Endodermal cell (in vitro differentiated cells): ENCODE measurements around the gene BAZ2A. TPM values are rescaled to one million over a fixed set of nuclear protein-coding genes. Genes with fewer than 3 reads are reported as not detected.

Source experiments
- DNase-seq: peaks from one replicate; pipeline ENCODE4 v3.0.0-alpha.2; 2017
- H3K27ac ChIP-seq: 2 replicates; pipeline ENCODE4 v1.5.1; 2013; ENCODE audit warnings: mild to moderate bottlenecking, low read depth, low read length, moderate library complexity
- H3K27me3 ChIP-seq: 2 replicates; pipeline ENCODE4 v1.6.1; 2013; ENCODE audit warnings: mild to moderate bottlenecking, low read length, moderate library complexity; ENCODE audit not compliant: insufficient read depth, control insufficient read depth, poor library complexity, severe bottlenecking
- H3K36me3 ChIP-seq: 2 replicates; pipeline ENCODE4 v1.7.0; 2013; ENCODE audit warnings: mild to moderate bottlenecking, low read length, moderate library complexity; ENCODE audit not compliant: control insufficient read depth, insufficient read depth
- H3K4me1 ChIP-seq: one replicate; pipeline ENCODE4 v1.7.0; 2013; ENCODE audit warnings: low read length; ENCODE audit not compliant: control insufficient read depth, insufficient read depth
- H3K4me3 ChIP-seq: 2 replicates; pipeline ENCODE4 v1.5.1; 2013; ENCODE audit warnings: mild to moderate bottlenecking, low read length, moderate library complexity
- H3K9ac ChIP-seq: 2 replicates; pipeline ENCODE4 v1.6.1; 2013; ENCODE audit warnings: mild to moderate bottlenecking, low read length, moderate library complexity; ENCODE audit not compliant: poor library complexity, severe bottlenecking; ENCODE audit errors: extremely low read depth
- H3K9me3 ChIP-seq: 2 replicates; pipeline ENCODE4 v1.6.1; 2013; ENCODE audit warnings: mild to moderate bottlenecking, low read length, moderate library complexity; ENCODE audit not compliant: control insufficient read depth
- H3K27ac Mint-ChIP-seq: 2 replicates; pipeline ENCODE4 v1.8.0; 2020; ENCODE audit warnings: mixed read lengths
- H3K27me3 Mint-ChIP-seq: 2 replicates; pipeline ENCODE4 v1.8.0; 2021; ENCODE audit warnings: mild to moderate bottlenecking, mixed read lengths; ENCODE audit not compliant: insufficient read depth
- H3K36me3 Mint-ChIP-seq: 2 replicates; pipeline ENCODE4 v1.8.0; 2020; ENCODE audit warnings: low read depth, mixed read lengths
- H3K4me1 Mint-ChIP-seq: 2 replicates; pipeline ENCODE4 v1.8.0; 2020; ENCODE audit warnings: mixed read lengths
- H3K4me3 Mint-ChIP-seq: 2 replicates; pipeline ENCODE4 v1.8.0; 2020; ENCODE audit warnings: mild to moderate bottlenecking, moderate library complexity, mixed read lengths
- H3K9me3 Mint-ChIP-seq: 2 replicates; pipeline ENCODE4 v1.8.0; 2020; ENCODE audit warnings: mild to moderate bottlenecking, mixed read lengths
- WGBS, 2 experiments: methylation state at CpG; one replicate each; pipeline versions ENCODE4 v1.1.5 to v1.1.7; 2013; ENCODE audit warnings: missing lambda C conversion rate in 2 of 2, mixed read lengths in 1 of 2; ENCODE audit not compliant: insufficient coverage in 1 of 2, insufficient read length in 1 of 2; 5-methylcytosine and 5-hydroxymethylcytosine counted together
- long read RNA-seq, 4 experiments: library from polyadenylated mRNA in 2 of 4; library from RNA in 1 of 4; library from capped mRNA in 1 of 4; stranded (forward) in 3 of 4; unstranded in 1 of 4; transcript quantifications; one replicate each; pipeline ENCODE4 v2.0.0, GENCODE V29; 2020 to 2021; ENCODE audit warnings: inconsistent platforms in 1 of 4
- polyA plus RNA-seq, 2 experiments: library from polyadenylated mRNA; stranded (reverse); fragments of 50-300 nt; gene quantifications; one replicate each; pipeline ENCODE4 v1.2.3, GENCODE V29; 2013
- total RNA-seq, 2 donors: library from RNA; stranded (reverse); fragmentation: NEBNext Ultra II Directional in 1 of 2; extraction: Animal tissue kit (Norgen Biotek cat#: 25700) in 1 of 2; gene quantifications; 2 replicates in 1 of 2; 3 replicates in 1 of 2; pipeline ENCODE4 v1.2.1, GENCODE V29; 2021
- TF ChIP-seq, protein P1 (sequence below): fragments of 200-600 bp; sonication (generic); conservative IDR thresholded peaks from 2 replicates; pipeline ENCODE4 v1.5.0; 2021; ENCODE audit warnings: antibody characterized with exemption, mild to moderate bottlenecking

The BAZ2A gene
- 100 to 1,000 TPM; 125 to 137 TPM for total RNA-seq
- 93.1 TPM for polyA plus RNA-seq (2013, experiment 1 of 2)
- polyA plus RNA-seq (2013, experiment 2 of 2) = 89.0 TPM
- long read RNA-seq, experiment 1, partial matches to known transcripts = 7 of 30 reads
- long read RNA-seq, experiment 1, other reads (novel, unspliced or antisense) = 23 of 30 reads
- long read RNA-seq, experiment 2, full-length matches to known transcripts = 9 of 89 reads
- long read RNA-seq, experiment 2, partial matches to known transcripts = 69 of 89 reads
- long read RNA-seq, experiment 2, other reads (novel, unspliced or antisense) = 11 of 89 reads
- long read RNA-seq, experiment 3, partial matches to known transcripts = 30 of 54 reads
- long read RNA-seq, experiment 3, other reads (novel, unspliced or antisense) = 24 of 54 reads
- long read RNA-seq, experiment 4, partial matches to known transcripts = 2 of 3 reads
- long read RNA-seq, experiment 4, other reads (novel, unspliced or antisense) = 1 of 3 reads

DNA sequence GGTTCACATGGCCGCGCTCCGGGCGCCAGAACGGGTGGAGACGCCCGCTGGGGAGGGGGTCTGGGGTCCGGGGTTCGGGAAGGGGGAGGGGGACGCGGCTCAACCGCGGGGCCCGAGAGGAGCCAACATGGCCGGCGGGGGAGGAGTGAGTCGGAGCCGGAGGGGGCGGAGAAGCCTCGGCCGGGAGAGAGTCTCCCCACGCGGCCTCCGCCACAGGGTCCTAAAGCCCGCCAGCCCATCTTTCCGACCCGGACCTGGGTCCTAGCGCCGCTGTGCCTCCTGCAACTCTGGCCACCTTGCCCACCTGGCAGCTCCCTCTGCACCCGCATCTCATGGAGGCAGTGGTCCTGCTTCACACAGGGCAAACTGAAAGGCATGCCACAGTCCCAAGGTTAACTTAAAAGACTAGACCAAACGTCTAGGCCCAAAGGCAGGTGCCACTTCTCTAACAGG, at the start of gene BAZ2A:
Gene BAZ2A, minus strand, starts transcription at position 147 of the 453 bp plus-strand sequence. CDS start 12,796 bp downstream, outside the sequence.
- peak within 1 kb of the TSS; percentile 49 for H3K27ac ChIP-seq
- no peaks in the 10 kb centered on the region for H3K9me3 ChIP-seq
- peaks cover 19% of the 10 kb centered on the region for H3K36me3 ChIP-seq
- peak; percentile 99 for DNase-seq
- H3K4me3 ChIP-seq = peak within 1 kb of the TSS; percentile 87
- TF ChIP-seq, protein P1, sequence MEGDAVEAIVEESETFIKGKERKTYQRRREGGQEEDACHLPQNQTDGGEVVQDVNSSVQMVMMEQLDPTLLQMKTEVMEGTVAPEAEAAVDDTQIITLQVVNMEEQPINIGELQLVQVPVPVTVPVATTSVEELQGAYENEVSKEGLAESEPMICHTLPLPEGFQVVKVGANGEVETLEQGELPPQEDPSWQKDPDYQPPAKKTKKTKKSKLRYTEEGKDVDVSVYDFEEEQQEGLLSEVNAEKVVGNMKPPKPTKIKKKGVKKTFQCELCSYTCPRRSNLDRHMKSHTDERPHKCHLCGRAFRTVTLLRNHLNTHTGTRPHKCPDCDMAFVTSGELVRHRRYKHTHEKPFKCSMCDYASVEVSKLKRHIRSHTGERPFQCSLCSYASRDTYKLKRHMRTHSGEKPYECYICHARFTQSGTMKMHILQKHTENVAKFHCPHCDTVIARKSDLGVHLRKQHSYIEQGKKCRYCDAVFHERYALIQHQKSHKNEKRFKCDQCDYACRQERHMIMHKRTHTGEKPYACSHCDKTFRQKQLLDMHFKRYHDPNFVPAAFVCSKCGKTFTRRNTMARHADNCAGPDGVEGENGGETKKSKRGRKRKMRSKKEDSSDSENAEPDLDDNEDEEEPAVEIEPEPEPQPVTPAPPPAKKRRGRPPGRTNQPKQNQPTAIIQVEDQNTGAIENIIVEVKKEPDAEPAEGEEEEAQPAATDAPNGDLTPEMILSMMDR = no peak
- H3K27ac Mint-ChIP-seq = peak within 1 kb of the TSS; percentile 91
- H3K9ac ChIP-seq = peak within 1 kb of the TSS; percentile 50
- H3K27me3 ChIP-seq = no peaks in the 10 kb centered on the region
- H3K4me3 Mint-ChIP-seq = peak within 1 kb of the TSS; percentile 97
- no peaks in the 10 kb centered on the region for H3K27me3 Mint-ChIP-seq
- peaks cover 15% of the 10 kb centered on the region for H3K36me3 Mint-ChIP-seq
- H3K9me3 Mint-ChIP-seq = no peaks in the 10 kb centered on the region
- peaks cover 45% of the 10 kb centered on the region for H3K4me1 Mint-ChIP-seq
- WGBS, 2 experiments = 2 to 13% methylated on average over 7 to 31 of the region's 31 CpGs
- peaks cover 10% of the 10 kb centered on the region for H3K4me1 ChIP-seq

DNA sequence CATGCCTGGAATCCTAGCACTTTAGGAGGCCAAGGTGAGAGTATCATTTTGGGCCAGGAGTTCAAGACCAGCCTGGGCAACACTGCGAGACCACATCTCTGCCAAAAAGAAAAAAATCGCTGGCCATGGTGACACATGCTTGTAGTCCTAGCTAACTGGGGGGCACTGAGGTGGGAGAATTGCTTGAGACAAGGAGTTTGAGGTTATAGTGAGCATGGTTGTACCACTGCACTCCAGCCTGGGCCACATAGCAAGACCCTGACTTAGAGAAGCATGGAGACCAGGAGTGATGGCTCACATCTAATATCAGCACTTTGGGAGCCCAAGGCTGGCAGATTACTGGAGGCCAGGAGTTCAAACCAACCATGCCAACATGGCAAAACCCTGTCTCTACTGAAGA, 48.7 kb upstream of the BAZ2A start:
- Histone ChIP-seq H3K9me3 (peaks cover under 1% of the 10 kb centered on the region), H3K27me3 (no peaks in the 10 kb centered on the region), H3K9ac (no peak overlapping the region), H3K27ac (no peak overlapping the region), H3K4me3 (no peak overlapping the region), H3K36me3 (peaks cover 66% of the 10 kb centered on the region), H3K4me1 (no peaks in the 10 kb centered on the region)
- WGBS, 2 experiments = 86 to 100% methylated on average over 2 of the region's 2 CpGs
- Mint-ChIP-seq H3K4me1 (peaks cover under 1% of the 10 kb centered on the region), H3K9me3 (no peaks in the 10 kb centered on the region), H3K27me3 (no peaks in the 10 kb centered on the region), H3K4me3 (no peak overlapping the region), H3K27ac (no peak overlapping the region), H3K36me3 (peaks cover 51% of the 10 kb centered on the region)
- TF ChIP-seq, protein P1 = no peak
- peak; percentile 43 for DNase-seq

DNA sequence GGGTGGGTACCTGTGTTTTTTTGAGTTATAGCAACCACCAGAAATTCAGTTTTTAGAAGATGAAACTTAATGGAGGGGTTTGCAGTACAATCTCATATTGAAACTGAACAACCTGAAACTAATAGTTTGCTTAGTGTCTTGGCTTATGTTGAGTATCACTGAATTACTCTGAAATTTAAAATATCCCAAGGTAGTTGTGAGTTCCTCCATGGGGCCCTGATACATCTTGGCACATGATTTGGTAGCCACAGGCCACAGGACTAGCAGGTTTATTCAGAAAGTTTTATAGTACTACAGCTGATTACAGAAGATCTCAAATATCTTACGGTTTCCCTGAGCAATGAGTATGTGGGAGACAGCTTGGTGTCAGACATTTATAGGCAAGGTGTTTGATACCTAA, 47.6 kb upstream of the BAZ2A start:
- H3K27ac ChIP-seq = no peak overlapping the region
- WGBS, 2 experiments = 78 to 100% methylated on average over 1 of the region's 1 CpG

More for the DNA sequence above, 47.6 kb upstream of the BAZ2A start:
- DNase-seq = peak; percentile 17
- Mint-ChIP-seq H3K27ac (peak overlapping the region; percentile 53), H3K9me3 (no peaks in the 10 kb centered on the region), H3K27me3 (no peaks in the 10 kb centered on the region), H3K4me1 (peaks cover 2% of the 10 kb centered on the region), H3K36me3 (peaks cover 52% of the 10 kb centered on the region), H3K4me3 (no peak overlapping the region)
- Histone ChIP-seq H3K9me3 (no peaks in the 10 kb centered on the region), H3K9ac (no peak overlapping the region), H3K4me3 (no peak overlapping the region), H3K27me3 (no peaks in the 10 kb centered on the region), H3K36me3 (peaks cover 67% of the 10 kb centered on the region), H3K4me1 (no peaks in the 10 kb centered on the region)
- TF ChIP-seq, protein P1 = no peak
